H54 (cell line): ENCODE results near the gene HLA-DRB5.
A peak's percentile ranks its signal among the peaks of the same experiment; 100 is the strongest.
"Not testable (repeated sequence)": the region's sequence is repeated elsewhere in the genome, so short reads cannot be mapped to it uniquely, and the experiment has no call there.

Experiments
- DNase-seq: peaks from one replicate; pipeline ENCODE4 v3.0.0; 2011; ENCODE audit warnings: low spot score, mixed read lengths; ENCODE audit not compliant: insufficient read length
- FAIRE-seq: peaks from 3 replicates; lab custom pipeline; 2011; peaks lifted over from hg19 to GRCh38; lab: Jason Lieb, UNC
- POLR2A ChIP-seq: IDR thresholded peaks from 2 replicates; pipeline ENCODE4 v1.6.1; 2011; ENCODE audit warnings: low read depth, mild to moderate bottlenecking, low read length

Gene HLA-DRB5

GRCh38 chr6:32475392-32476206, 54.5 kb downstream of the HLA-DRB5 start:
- no peak for TF ChIP-seq POLR2A
- FAIRE-seq (no peak), DNase-seq (no peak)

- peak; percentile 95 for FAIRE-seq
- DNase-seq = not testable (repeated sequence)
Measured at GRCh38 chr6:32473376-32474348, 56.4 kb downstream of the HLA-DRB5 start.

- no peak for TF ChIP-seq POLR2A
- no peak for DNase-seq
- FAIRE-seq = no peak
Measured at GRCh38 chr6:32472781-32473375, 57.2 kb downstream of the HLA-DRB5 start.

GRCh38 chr6:32467743-32468503, 62.2 kb downstream of the HLA-DRB5 start:
- FAIRE-seq, DNase-seq: not testable (repeated sequence)
